Measurements from ENCODE around the gene AGPAT4.

Gene AGPAT4

DNA sequence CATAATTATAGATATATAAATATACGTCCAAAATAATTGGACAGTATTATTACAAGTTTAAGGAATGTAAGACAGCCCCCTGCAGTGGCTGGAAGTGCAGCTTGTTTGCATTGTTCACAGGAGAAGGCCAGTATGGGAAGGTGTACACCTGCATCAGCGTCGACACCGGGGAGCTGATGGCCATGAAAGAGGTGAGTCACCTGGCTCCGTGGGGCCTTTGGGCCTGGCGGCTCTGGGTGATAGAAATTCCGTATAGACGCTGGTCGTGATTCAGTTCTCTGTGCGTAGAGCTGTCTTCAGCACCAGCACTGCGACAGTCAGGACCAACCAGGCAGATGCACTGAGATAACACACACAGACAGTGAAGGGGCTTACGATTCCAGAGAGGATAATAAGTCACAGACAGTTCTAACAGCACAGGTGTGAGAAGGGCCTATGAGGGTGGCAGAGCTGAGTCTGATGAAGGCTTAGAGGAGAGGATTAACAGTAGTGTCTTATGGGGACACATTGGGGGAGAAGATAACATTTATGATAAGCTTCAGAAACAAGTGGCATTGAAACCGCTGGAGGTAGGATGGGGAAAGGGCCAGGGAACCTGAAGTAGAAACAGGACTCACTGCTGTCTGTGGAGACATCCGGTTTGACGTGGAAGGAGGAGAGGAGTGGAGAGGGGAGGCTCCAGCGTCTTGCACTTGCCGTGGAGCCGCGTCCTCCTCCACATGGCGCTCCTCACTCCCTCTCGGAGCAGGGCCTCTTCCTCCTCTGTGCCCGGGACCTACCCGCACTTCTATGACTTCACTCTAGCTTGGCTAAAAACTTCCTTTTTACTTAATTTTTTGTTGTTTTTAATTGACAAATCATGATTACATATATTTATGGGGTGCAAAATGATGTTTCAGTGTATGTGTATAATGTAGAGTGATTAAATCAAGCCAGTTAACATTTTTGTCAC is 165.8 kb downstream of the AGPAT4 start:
- no peak for DNase-seq

DNA sequence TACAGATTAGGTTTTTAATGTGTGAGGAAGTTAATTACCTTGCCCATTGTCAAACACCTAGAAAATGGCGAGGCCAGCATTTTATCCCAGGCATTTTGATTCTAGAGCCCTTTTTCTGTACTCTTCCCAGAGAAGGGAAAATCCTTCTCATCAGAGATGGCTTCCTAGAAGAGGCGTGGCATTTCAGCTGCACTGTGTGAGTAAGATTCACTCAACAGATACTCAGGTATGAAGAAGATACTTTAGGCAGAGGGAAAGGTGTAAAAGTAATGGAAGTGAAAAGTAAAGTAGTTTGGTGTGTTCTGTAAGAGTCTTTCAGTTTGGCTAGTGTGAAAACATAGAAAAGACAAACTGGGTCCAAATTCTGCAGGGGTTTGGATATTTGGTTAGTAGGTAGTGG is 168.5 kb downstream of the AGPAT4 start:
- DNase-seq, result no peak

DNA sequence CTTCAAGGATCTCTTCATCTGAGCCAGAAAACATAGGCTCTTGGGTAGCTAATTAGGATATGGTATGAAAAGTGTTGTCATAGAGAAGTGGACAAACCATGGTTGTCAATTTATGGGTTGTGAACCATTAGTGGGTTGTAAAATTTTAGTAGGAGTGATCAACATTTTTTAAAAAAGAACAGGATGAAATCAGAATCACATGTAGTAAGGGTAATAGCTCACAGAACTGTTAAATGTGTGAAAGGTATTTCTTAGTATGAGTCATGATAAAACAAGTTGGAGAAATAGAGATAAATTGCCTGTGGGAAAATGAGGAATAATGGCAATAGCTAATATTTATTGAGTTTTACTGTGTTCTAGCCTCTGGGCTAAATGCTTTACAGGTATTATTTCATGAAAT is 168.9 kb downstream of the AGPAT4 start:
- no peak for DNase-seq

DNA sequence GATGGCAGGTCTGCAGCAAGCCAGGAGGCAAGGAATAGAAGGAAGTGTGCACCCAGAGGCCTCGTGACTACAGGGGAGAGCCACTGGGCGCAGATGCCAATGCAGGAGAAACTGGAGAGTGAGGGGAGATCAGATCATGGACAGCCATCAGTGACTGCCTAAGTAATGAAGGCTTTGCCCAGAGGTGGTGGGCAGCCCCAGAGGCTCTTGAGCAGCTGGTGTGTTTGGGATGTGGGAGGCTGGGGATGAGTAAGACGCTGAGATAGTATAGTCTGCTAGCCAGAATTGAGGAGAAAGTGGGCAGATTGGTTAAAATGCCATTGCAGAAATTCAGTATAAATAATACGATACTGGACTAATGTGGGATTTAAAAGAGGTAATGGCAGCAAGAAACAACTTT is 170.4 kb downstream of the AGPAT4 start:
- DNase-seq, result no peak

DNA sequence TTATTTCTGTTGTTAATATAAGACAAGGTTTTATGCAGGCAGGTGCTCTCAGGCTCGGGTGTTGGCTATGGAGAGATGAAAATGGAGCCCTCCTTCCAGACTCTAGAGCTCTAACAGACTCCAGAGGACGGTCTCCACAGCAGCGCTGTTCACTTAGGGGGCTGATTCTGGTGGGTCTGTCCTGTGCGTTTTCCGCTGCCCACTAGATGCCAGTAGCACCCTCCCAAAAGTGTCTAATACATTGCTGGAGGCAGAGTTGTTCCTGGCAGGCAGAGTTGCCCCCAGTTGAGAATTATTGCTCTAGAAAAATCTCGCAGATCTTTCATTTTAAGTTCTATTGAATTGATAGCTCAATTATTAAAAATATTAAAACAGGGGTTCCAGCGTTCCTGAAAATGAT is 172.3 kb downstream of the AGPAT4 start:
- no peak for DNase-seq

DNA sequence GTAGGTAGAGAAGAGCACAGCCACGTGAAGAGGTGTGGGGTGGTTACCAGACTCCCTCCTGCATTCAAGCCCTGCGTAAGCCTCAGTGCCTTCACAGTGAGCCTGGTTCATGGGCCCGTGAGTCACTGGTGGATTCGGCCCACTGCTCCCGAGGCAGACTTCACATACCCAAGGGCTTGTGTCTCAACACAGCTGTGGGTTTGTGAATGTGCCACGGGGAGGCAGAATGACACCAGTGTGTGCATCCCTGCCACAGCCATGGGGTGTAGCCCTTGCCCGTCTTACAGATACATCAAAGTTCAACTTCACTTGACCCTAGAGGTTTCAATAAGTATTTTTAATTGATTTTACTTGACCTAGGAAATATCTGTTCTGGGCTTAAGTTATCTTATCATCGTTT is 173.8 kb downstream of the AGPAT4 start:
- DNase-seq, result no peak

DNA sequence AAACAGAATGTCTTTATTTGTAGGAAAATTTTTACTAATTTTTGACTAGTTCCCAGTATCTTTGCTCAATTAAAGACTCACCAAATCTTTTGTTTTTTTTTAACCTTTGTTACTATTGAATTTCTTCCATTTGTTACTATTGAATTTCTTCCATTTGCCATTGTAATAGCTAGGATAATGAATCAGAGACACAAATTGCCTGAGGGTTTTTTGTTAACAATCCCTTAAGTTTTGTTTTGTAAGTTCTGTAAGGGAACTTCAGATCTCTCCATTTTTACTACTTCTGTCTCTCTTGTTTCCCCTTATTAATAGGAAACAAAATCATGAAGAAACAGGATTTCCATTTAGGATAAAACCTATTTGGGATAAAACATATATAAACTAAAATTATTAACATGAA is 177.9 kb downstream of the AGPAT4 start:
- no peak for DNase-seq

DNA sequence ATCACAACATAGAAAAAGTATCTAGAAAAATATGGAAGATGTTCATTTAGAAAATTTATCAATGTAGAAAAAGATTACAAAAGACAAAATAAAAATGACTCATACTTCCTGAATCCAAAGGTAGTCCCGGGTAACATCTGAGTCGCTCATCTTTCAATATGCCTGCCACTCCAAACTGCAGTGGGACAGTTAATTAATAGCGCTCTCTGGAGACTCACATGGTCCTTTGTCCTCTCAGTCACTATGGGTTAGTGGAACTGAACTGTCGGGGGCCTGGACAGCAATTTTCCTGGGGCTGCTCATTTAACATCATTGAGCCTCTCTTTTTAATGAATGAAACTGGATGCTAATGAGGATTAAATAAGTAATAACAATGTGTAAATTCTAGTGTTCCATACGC is 178.9 kb downstream of the AGPAT4 start:
- no peak for DNase-seq

DNA sequence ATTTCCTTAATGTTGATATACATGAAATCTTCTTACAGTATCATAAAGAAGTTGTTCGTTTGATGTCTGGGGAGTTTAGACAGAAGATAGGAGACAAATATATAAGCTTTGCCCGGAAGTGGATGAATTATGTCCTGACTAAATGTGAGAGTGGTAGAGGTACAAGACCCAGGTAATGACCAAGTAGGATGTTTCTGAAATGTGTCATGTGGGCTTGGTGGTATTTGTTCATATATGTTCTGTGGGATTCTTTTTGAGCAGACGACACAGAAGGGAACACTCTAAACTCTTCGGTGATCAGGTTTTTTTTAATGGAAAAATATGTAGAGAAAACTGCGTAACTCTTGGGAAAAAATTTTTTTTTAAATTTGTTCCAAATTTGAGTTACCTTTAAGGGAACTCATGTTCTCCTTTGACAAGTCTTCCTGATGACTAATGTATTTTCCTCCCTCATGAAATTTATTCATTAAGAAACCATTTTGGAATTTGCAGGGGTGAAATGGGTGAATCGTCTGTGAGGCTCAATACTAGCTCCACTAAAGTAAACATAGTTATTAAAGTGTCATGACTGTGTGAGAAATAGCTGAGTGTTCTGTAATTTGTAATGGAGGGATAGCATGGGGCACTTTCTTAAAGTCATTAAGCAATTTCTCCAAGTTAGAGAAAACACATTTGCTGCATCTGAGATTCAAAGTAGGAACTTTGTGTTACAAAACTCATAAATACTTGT is 181.7 kb downstream of the AGPAT4 start:
- no peak for DNase-seq

DNA sequence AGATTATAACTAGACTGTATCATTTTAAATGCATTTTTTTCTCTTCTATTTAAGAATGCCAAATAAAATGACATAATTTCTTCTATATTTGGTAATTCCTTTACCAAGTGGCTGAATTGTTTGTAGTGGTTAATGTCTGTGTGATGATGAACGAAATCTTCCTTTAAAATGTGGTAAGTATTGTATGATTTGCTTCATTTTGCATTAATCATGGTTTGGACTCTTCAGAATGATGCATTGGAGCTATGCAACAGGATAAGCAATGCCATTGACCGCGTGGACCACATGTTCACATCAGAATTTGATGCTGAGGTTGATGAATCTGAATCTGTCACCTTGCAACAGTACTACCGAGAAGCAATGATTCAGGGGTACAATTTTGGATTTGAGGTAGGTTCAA is 182.7 kb downstream of the AGPAT4 start:
- no peak for DNase-seq

DNA sequence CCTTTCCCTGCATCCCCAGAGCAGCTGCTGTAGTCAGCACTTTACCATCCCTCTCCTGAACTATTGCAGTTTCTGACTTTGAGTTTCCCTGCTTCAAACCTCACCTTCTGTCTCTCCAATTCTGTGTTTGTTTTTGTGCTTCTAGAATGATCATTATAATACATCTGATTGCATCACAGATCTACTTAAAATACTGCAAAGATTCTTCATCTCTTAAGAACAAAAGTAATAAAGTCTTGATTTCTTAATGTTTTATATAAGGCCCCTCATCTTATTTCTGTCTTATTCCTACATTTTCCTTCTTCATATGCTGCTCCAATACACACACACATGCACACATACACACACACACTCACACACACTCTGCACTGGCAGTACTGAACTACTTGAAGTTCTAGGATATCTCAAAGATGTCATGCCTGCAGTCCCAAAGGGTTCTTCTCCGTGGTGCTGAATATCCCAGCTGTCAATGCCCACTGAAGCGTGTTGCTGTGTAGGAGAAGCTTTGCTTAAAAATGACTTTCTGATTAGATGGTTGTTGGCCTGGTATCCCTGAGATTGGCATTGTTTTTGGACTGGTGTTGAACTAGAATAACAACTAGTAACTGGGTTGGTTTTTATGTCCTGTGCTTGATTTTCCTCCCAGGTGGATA is 185.1 kb downstream of the AGPAT4 start:
- DNase-seq, result no peak

DNA sequence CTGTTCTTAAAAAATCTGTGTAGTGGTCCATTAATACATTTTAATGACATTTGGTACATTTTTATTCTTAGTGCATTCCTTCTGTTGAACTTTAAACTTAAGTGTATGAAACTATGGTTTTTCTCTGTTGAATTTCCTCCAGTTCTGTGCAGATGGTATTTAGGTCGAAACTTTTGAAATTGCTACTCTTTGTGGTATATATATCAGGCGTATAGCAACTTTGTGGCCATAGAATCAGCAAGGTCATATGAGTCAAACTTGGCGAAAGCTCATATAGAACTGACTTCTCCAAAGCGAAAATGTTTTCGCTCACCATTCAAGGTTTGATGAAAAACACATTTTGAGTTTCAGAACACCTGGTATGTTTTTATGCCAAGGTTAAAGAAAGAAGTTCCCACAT is 188.6 kb downstream of the AGPAT4 start:
- DNase-seq, result no peak

DNA sequence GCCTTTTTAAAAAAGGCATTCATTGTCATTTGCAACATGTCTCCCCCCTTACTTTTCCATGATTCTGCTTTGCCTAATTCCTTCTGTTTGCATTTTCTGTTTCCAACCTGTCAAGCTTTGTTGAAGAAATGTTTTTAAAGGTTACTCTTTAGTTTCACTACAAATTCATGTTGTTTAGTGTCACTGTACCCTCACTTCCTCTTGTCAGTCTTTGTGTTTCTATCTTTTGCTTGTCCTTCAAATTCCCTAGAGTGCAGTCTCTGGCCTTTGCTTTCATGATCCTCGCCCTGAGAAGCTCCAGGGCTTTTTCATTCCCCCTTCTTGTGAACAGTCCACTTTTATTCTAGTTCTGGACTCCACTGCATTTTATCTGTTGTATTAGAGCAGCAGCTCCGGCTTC is 191.6 kb downstream of the AGPAT4 start:
- no peak for DNase-seq

DNA sequence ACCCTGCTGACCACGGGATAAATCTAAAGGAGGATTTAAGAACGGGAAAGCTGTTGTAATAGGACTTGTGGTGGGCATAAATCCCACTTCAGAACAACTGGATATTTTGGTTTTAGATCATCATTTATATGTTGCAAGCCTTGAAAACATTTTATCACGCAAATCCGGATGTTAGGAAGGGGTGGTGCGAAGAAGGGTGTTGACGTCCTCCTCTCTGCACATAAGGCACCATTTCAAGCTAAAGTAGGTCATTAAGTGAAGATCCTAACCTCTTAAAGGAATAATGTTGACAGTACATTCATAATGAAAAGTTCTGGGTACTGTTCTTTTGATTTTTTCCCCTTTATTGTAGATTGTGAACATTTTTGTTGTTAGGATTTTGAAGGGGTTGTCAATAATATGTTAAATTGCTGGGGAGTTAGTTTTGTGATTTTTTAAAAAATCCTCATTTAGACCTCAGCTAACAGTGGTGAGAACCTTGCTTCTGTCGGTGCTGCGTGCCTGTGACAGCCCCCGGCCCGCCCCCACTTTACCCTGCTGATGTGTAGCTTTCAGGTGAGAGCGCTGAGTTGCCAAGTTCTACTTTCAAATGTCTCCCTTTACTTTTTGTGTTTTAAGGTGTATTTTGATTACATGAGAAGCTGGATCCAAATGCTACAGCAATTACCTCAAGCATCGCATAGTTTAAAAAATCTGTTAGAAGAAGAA is 193.4 kb downstream of the AGPAT4 start:
- DNase-seq, result no peak
